LNCaP clone FGC (cell line): ENCODE data around the gene ADAMTS2.

Source experiments
- DNase-seq: peaks from one replicate; pipeline ENCODE4 v3.0.0-alpha.2; 2011; ENCODE audit warnings: low read depth
- H3K4me3 ChIP-seq: 2 replicates; pipeline ENCODE4 v1.5.1; 2011; ENCODE audit warnings: mild to moderate bottlenecking, low read depth, low read length, control low read depth
- CTCF ChIP-seq: IDR thresholded peaks from 2 replicates; pipeline ENCODE4 v1.5.1; 2012; ENCODE audit warnings: mild to moderate bottlenecking; ENCODE audit not compliant: control insufficient read depth, insufficient read depth; ENCODE audit errors: extremely low read depth

ADAMTS2 gene

GRCh38 chr5:179242676-179243075 lies 102.6 kb downstream of the ADAMTS2 start:
- no peak for TF ChIP-seq CTCF
- no peak overlapping the region for H3K4me3 ChIP-seq
- no peak for DNase-seq

- no peak for DNase-seq
- no peak overlapping the region for H3K4me3 ChIP-seq
- TF ChIP-seq CTCF: no peak
These were observed 103.4 kb downstream of the ADAMTS2 start for GRCh38 chr5:179241764-179242370.

- no peak for TF ChIP-seq CTCF
- no peak overlapping the region for H3K4me3 ChIP-seq
- no peak for DNase-seq
These were observed 104.1 kb downstream of the ADAMTS2 start for GRCh38 chr5:179241175-179241574.

- TF ChIP-seq CTCF: no peak
- no peak overlapping the region for H3K4me3 ChIP-seq
- no peak for DNase-seq
These were observed 104.7 kb downstream of the ADAMTS2 start for GRCh38 chr5:179240561-179240960.

- H3K4me3 ChIP-seq: no peak overlapping the region
- DNase-seq: no peak
- TF ChIP-seq CTCF: no peak
These were observed 105.8 kb downstream of the ADAMTS2 start for GRCh38 chr5:179239256-179240135.

GRCh38 chr5:179238628-179238970 lies 106.7 kb downstream of the ADAMTS2 start:
- no peak for DNase-seq
- no peak overlapping the region for H3K4me3 ChIP-seq
- TF ChIP-seq CTCF: no peak
